22Rv1 (cell line): ENCODE results near the gene GCGR.

Source experiments
- H3K27ac ChIP-seq: fragments of 450-650 bp; 2 replicates; pipeline ENCODE4 v1.5.1; 2017
- ZFX ChIP-seq: fragments of 450-650 bp; IDR thresholded peaks from 2 replicates; pipeline ENCODE4 v1.6.1; 2017; ENCODE audit warnings: antibody characterized with exemption, borderline replicate concordance
- TF ChIP-seq, protein P1 (sequence below): fragments of 450-650 bp; IDR thresholded peaks from 2 replicates; pipeline ENCODE4 v1.5.1; 2017; ENCODE audit warnings: mild to moderate bottlenecking

The GCGR gene

DNA sequence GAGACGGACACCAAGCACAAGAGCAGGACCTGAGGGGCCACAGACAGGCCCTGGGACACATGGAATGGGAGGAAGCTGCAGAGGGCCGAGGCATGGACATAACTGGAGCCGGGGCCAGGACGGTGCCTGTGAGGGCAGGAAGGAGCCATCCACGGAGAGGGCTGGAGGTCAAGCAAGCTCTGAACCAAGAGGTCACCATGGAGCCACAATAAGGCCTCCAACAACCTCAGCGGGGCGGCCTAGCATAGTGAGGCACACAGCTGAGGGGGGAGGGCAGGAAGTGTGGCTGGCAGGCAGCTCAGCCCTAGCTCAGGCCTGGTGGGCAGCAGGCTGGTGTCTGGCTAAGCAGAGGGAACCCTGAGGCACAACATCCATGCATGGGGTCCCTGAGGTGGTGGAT lies 24.7 kb downstream of the GCGR start:
- H3K27ac ChIP-seq = no peak overlapping the region
- TF ChIP-seq ZFX = no peak
- TF ChIP-seq, protein P1, sequence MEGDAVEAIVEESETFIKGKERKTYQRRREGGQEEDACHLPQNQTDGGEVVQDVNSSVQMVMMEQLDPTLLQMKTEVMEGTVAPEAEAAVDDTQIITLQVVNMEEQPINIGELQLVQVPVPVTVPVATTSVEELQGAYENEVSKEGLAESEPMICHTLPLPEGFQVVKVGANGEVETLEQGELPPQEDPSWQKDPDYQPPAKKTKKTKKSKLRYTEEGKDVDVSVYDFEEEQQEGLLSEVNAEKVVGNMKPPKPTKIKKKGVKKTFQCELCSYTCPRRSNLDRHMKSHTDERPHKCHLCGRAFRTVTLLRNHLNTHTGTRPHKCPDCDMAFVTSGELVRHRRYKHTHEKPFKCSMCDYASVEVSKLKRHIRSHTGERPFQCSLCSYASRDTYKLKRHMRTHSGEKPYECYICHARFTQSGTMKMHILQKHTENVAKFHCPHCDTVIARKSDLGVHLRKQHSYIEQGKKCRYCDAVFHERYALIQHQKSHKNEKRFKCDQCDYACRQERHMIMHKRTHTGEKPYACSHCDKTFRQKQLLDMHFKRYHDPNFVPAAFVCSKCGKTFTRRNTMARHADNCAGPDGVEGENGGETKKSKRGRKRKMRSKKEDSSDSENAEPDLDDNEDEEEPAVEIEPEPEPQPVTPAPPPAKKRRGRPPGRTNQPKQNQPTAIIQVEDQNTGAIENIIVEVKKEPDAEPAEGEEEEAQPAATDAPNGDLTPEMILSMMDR = no peak

GRCh38 chr17:81829858-81830257 lies 25.9 kb downstream of the GCGR start:
- TF ChIP-seq ZFX = no peak
- TF ChIP-seq, protein P1 = no peak
- H3K27ac ChIP-seq = no peak overlapping the region

DNA sequence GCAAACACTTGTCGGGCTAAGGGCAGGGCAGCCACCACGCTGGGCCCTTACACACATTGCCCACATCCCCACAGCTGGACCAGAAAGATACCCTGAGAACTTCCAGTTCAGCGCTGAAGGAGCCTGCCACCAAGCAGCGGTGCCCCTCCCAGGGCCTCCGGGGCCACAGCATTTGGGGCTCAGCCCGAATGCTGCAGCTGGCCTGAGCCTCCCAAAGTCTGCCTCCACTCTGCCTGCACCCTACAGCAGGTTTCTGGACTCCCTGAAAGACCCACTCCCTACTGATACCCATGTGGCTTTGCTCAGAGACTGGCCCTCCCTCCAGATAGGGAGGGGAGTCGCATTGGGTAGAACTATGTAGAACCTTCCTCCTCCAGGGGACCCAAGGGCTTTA lies 27.6 kb downstream of the GCGR start:
- TF ChIP-seq, protein P1 = no peak
- no peak for TF ChIP-seq ZFX
- no peak overlapping the region for H3K27ac ChIP-seq

GRCh38 chr17:81831957-81832607 lies 28.1 kb downstream of the GCGR start:
- peak overlapping the region; percentile 83 for H3K27ac ChIP-seq
- TF ChIP-seq, protein P1 = no peak
- no peak for TF ChIP-seq ZFX

- TF ChIP-seq, protein P1 = no peak
- peak overlapping the region; percentile 83 for H3K27ac ChIP-seq
Measured at GRCh38 chr17:81832608-81833159, 28.7 kb downstream of the GCGR start.

DNA sequence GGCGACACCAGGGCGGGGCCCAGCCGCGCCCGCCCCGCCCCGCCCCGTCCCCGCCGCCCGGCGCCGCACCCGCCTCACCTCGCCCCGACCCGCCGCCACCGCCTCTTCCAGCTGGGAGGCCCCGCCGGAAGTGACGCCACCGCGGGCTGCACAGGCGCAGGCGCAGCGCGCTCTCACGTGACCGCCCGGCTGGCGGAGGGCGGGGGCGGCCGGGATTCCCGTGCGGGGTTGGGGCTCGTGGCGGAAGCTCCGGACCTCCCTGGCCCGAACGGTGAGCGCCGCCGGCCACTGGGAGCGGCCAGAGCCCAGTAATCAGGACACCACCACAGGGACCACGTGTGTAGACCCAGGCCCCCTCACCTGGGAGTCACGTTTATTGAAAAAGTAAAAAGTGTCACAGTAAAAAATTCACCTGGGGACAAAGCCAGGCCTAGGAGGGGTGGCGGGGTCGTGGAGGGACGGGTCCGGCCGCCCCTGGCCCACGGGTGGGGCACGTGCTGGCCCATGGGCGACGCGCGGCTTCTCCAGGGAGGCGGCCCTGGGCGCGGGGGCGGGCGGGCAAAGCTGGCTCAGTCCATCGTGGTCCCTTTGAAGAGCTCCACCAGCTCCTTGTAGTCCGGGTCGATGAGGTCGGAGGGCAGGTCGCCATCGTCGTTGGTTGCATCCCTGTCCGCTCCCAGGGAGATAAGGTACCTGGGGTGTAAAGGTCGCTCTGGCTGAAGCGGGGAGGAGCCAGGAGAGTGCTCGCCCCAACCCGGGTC lies 29.4 kb downstream of the GCGR start, which contains the start of gene MCRIP1:
Gene MCRIP1 (minus strand): TSS at position 132 of the 761 bp plus-strand sequence. CDS start 8,785 bp downstream, outside the sequence.
- TF ChIP-seq, protein P1 = no peak
- TF ChIP-seq ZFX = no peak
- H3K27ac ChIP-seq = peak within 1 kb of the TSS; percentile 83
